Ovary (tissue), 9 donors: Measurements from ENCODE around the gene MYF6. TPM values are rescaled to one million over a fixed set of nuclear protein-coding genes. Genes with fewer than 3 reads are reported as not detected.

Experiments used
- DNase-seq, 5 donors: peaks; one replicate each; pipeline ENCODE4 v3.0.0-alpha.2; 2019 to 2020
- H3K27ac ChIP-seq, 2 donors: fragments of 200-600 bp; one replicate each; pipeline versions ENCODE4 v1.5.1 to v1.8.0; 2019 to 2022
- H3K27me3 ChIP-seq: fragments of 200-600 bp; one replicate; pipeline ENCODE4 v1.8.0; 2022
- H3K36me3 ChIP-seq: fragments of 200-600 bp; sonication (generic); one replicate; pipeline ENCODE4 v1.5.1; 2019
- H3K4me1 ChIP-seq: one replicate; pipeline ENCODE4 v1.8.1; 2013; ENCODE audit warnings: mild to moderate bottlenecking, moderate library complexity; ENCODE audit not compliant: insufficient read depth
- H3K4me3 ChIP-seq: fragments of 200-600 bp; sonication (generic); one replicate; pipeline ENCODE4 v1.5.1; 2017
- H3K9me3 ChIP-seq, 2 donors: fragments of 200-600 bp in 1 of 2; sonication (generic) in 1 of 2; one replicate each; pipeline versions ENCODE4 v1.5.1 to v1.8.1; 2013 to 2019; ENCODE audit warnings: mild to moderate bottlenecking in 1 of 2, moderate library complexity in 1 of 2
- CTCF ChIP-seq, 3 donors: fragments of 450-650 bp in 2 of 3; fragments of 200-600 bp in 1 of 3; IDR thresholded peaks; one replicate each; pipeline versions ENCODE4 v1.5.1 to v1.8.0; 2016 to 2022; ENCODE audit warnings: antibody characterized with exemption in 3 of 3, mild to moderate bottlenecking in 1 of 3
- EP300 ChIP-seq: sonication (generic); formaldehyde crosslinking; IDR thresholded peaks from one replicate; pipeline ENCODE4 v1.6.1; 2017; ENCODE audit warnings: antibody characterized with exemption
- POLR2A ChIP-seq: fragments of 450-650 bp; IDR thresholded peaks from one replicate; pipeline ENCODE4 v1.6.1; 2017; ENCODE audit warnings: antibody characterized with exemption, mild to moderate bottlenecking, moderate library complexity
- WGBS, 3 donors: extraction: QIAGEN DNeasy Blood & Tissue Kit in 1 of 3; methylation state at CpG; one replicate each; pipeline versions ENCODE4 v1.1.5 to v1.1.7; 2013 to 2017; 5-methylcytosine and 5-hydroxymethylcytosine counted together
- intact Hi-C, 4 donors: fragments of 100-400 bp; cut with DNase I; formaldehyde crosslinking; loops; one replicate each; pipeline versions ENCODE4 v1.11.0 to v1.15.1; 2022 to 2023
- polyA plus RNA-seq, 2 donors: library from polyadenylated mRNA; stranded (reverse); fragments of 200-250 nt in 1 of 2; fragments of 350-450 nt in 1 of 2; fragmentation: Illumina TruSeq in 1 of 2; extraction: RNeasy Lipid Tissue Mini Kit (QIAGEN cat#74804) in 1 of 2; gene quantifications; one replicate each; pipeline ENCODE4 v1.2.3, GENCODE V29; 2013 to 2014
- total RNA-seq, 7 donors: library from RNA; depleted of rRNA in 2 of 7; stranded (reverse); fragments of >200 nt in 2 of 7; fragmentation: NEBNext Ultra II Directional in 3 of 7; extraction: Animal tissue kit (Norgen Biotek cat#: 25700) in 3 of 7; gene quantifications; one replicate each; pipeline versions ENCODE4 v1.1.0 to v1.2.4, GENCODE V29; 2016 to 2023
- donor health status: DM: no; HTN: no; CAD: no; lungs with moderate emphysema.
- donor health status: DM: no; HTN: no; CAD: no.
- donor health status: Bipolar disorder and iron deficiency.
- donor health status: DM: yes; HTN: yes; CAD: no.
- donor health status: DM: no; HTN: no; CAD: no.
- donor health status: DM: yes; HTN: yes; CAD: no.

Gene MYF6
- total and polyA plus RNA-seq, 9 donors = not detected

- 75 to 84% (median 82%) methylated on average over 2 of the region's 2 CpGs for WGBS, 3 donors
These were observed 6.0 kb upstream of the MYF6 start for GRCh38 chr12:80701388-80701787.

GRCh38 chr12:80702889-80703805, 4.3 kb upstream of the MYF6 start:
- Histone ChIP-seq H3K9me3 (no peaks in the 10 kb centered on the region), H3K4me1 (no peaks in the 10 kb centered on the region), H3K27me3 (no peaks in the 10 kb centered on the region), H3K36me3 (no peaks in the 10 kb centered on the region), H3K27ac (no peak overlapping the region), H3K4me3 (no peak overlapping the region)
- no peak for DNase-seq
- TF ChIP-seq CTCF (IDR thresholded peaks at IDR 0.05) = no peak
- no peak for TF ChIP-seq EP300
- WGBS, 3 donors = 67 to 77% (median 73%) methylated on average over 12 of the region's 12 CpGs
- intact Hi-C loops = no loop called here

More at GRCh38 chr12:80701388-80701787, 6.0 kb upstream of the MYF6 start:
- Histone ChIP-seq H3K27ac (no peak overlapping the region), H3K27me3 (no peaks in the 10 kb centered on the region), H3K36me3 (no peaks in the 10 kb centered on the region), H3K4me1 (no peaks in the 10 kb centered on the region), H3K4me3 (no peak overlapping the region), H3K9me3 (no peaks in the 10 kb centered on the region)
- DNase-seq = no peak
- intact Hi-C loops = no loop called here
- TF ChIP-seq CTCF (IDR thresholded peaks at IDR 0.05) = no peak
- TF ChIP-seq POLR2A = no peak
- TF ChIP-seq EP300 = no peak

DNA sequence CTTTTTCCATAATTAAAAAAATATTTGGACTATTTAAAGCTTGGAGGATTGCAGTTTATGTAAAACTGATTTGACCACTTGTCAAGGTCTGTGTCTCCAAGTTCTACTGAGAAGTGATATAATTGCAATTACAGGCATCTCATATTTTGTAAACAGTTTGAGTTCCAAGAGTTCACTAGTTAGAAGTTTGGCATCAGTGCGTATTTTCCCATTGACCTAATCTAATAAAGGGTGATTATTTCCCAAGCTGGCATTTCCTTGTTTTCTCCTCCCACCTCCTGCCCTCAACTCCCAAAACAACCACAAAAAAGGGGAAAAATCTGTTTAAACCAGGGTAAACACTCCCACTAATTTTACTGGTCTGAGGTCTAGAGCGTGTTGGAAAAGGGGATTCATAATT, 3.0 kb upstream of the MYF6 start:
- Histone ChIP-seq H3K9me3 (peaks cover 0 to 4% of the 10 kb centered on the region in 2 donors), H3K36me3 (no peaks in the 10 kb centered on the region), H3K4me1 (no peaks in the 10 kb centered on the region), H3K27me3 (no peaks in the 10 kb centered on the region), H3K27ac (no peak overlapping the region), H3K4me3 (no peak overlapping the region)
- TF ChIP-seq POLR2A (no peak), EP300 (no peak), CTCF (IDR thresholded peaks at IDR 0.05) (no peak)
- DNase-seq = no peak
- WGBS, 3 donors = 12 to 34% (median 17%) methylated on average over 2 of the region's 2 CpGs
- intact Hi-C loops = no loop called here

DNA sequence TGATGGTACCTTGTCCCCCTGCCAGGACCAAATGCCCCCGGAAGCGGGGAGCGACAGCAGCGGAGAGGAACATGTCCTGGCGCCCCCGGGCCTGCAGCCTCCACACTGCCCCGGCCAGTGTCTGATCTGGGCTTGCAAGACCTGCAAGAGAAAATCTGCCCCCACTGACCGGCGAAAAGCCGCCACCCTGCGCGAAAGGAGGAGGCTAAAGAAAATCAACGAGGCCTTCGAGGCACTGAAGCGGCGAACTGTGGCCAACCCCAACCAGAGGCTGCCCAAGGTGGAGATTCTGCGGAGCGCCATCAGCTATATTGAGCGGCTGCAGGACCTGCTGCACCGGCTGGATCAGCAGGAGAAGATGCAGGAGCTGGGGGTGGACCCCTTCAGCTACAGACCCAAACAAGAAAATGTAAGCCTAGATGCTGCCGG, 410 bp downstream of the MYF6 start:
- Histone ChIP-seq H3K9me3 (peaks cover 0 to 4% of the 10 kb centered on the region in 2 donors), H3K4me3 (no peak overlapping the region), H3K27me3 (no peaks in the 10 kb centered on the region), H3K27ac (no peak overlapping the region), H3K4me1 (no peaks in the 10 kb centered on the region), H3K36me3 (no peaks in the 10 kb centered on the region)
- TF ChIP-seq CTCF (IDR thresholded peaks at IDR 0.05) (no peak), POLR2A (no peak), EP300 (no peak)
- intact Hi-C loops = no loop called here
- WGBS, 3 donors = 67 to 72% (median 68%) methylated on average over 21 of the region's 21 CpGs
- DNase-seq = no peak
